ENCODE data around the gene IFI44.

The IFI44 gene

GRCh38 chr1:78690516-78690915, 40.9 kb downstream of the IFI44 start:
- TF ChIP-seq, protein P1, sequence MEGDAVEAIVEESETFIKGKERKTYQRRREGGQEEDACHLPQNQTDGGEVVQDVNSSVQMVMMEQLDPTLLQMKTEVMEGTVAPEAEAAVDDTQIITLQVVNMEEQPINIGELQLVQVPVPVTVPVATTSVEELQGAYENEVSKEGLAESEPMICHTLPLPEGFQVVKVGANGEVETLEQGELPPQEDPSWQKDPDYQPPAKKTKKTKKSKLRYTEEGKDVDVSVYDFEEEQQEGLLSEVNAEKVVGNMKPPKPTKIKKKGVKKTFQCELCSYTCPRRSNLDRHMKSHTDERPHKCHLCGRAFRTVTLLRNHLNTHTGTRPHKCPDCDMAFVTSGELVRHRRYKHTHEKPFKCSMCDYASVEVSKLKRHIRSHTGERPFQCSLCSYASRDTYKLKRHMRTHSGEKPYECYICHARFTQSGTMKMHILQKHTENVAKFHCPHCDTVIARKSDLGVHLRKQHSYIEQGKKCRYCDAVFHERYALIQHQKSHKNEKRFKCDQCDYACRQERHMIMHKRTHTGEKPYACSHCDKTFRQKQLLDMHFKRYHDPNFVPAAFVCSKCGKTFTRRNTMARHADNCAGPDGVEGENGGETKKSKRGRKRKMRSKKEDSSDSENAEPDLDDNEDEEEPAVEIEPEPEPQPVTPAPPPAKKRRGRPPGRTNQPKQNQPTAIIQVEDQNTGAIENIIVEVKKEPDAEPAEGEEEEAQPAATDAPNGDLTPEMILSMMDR (IDR thresholded peaks at IDR 0.05; ENCODE audit: low read depth, low read length), result no peak
- no peak for DNase-seq (ENCODE audit: extremely low read depth, low read depth)

- no peak for DNase-seq (ENCODE audit: extremely low read depth, low read depth)
- TF ChIP-seq, protein P1 (IDR thresholded peaks at IDR 0.05; ENCODE audit: low read depth, low read length), result no peak
Measured at GRCh38 chr1:78691995-78692747, 42.5 kb downstream of the IFI44 start.

DNA sequence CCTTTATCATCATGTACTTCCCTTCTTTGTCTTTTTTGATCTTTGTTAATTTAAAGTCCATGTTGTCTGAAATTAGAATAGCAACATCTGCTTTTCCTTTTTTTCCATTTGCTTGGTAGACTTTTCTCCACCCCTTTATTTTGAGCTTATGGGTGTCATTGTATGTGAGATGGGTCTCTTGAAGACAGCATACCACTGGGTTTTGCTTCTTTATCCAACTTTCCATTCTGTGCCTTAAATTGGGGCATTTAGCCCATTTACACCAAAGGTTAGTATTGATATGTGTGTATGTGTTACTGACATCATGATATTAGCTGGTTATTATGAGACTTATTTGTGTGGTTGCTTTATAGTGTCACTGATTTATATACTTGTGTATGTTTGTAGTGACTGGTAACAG, 50.2 kb downstream of the IFI44 start:
- no peak for DNase-seq (ENCODE audit: extremely low read depth, low read depth)
- TF ChIP-seq, protein P1 (IDR thresholded peaks at IDR 0.05; ENCODE audit: low read depth, low read length), result no peak

DNA sequence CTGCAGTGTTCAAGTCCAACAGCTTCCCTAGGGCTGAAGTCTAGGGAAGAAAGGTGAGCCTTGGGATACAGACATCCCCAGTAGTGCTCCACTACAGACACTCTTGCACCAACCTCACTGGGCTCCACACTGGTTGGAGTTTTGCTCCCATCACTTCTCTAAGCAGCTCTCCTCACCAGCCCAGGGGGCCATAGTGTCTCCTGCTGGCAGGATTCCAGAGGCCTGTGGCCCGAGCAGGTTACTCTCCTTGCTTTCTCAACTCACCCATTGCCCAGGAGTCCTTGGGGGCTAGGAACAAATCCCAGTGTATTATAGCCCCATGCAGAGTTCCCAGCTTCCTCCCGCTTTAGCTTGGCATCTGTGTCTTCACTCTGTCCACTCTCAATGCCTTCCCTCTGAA, 52.8 kb downstream of the IFI44 start:
- no peak for DNase-seq (ENCODE audit: extremely low read depth, low read depth)
- TF ChIP-seq, protein P1 (IDR thresholded peaks at IDR 0.05; ENCODE audit: low read depth, low read length), result no peak

DNA sequence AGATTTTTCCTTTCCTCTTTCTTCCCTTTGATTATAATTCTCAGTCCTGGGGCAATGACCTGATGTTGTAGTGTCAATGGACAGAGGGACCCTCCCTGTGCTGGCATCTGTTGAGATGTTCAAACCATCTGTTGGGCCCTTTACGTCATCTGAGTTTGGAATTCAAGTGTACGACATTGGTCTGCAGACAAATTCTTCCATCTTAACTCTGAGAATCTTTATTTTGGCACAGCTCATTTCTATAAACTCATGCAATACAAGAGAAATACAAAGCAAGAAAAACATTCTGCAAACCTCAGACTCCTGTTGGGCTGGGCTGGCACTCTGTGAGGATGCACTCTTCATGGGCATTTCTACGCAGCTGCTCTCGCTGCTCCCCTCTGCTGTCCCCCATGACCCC, 54.2 kb downstream of the IFI44 start:
- TF ChIP-seq, protein P1 (IDR thresholded peaks at IDR 0.05; ENCODE audit: low read depth, low read length), result no peak
- DNase-seq (ENCODE audit: extremely low read depth, low read depth), result no peak

- DNase-seq (ENCODE audit: extremely low read depth, low read depth), result no peak
- TF ChIP-seq, protein P1 (IDR thresholded peaks at IDR 0.05; ENCODE audit: low read depth, low read length), result no peak
Measured at GRCh38 chr1:78712467-78713051, 62.9 kb downstream of the IFI44 start.

GRCh38 chr1:78713297-78713696, 63.7 kb downstream of the IFI44 start:
- no peak for DNase-seq (ENCODE audit: extremely low read depth, low read depth)
- TF ChIP-seq, protein P1 (IDR thresholded peaks at IDR 0.05; ENCODE audit: low read depth, low read length), result no peak

Data from AG09319 (cell line).